ENCODE results near the gene MMP24OS.
"Not testable (repeated sequence)": the region's sequence is repeated elsewhere in the genome, so short reads cannot be mapped to it uniquely, and the experiment has no call there.

The MMP24OS gene

GRCh38 chr20:35277531-35278395 lies at the start of gene MMP24OS:
Gene MMP24OS, minus strand, starts transcription at chr20:35278122. Its CDS starts 193 bp downstream, at chr20:35277929.
- DNase-seq, result peak; percentile 95

GRCh38 chr20:35327074-35327976 lies 49.4 kb upstream of the MMP24OS start:
- peak; percentile 24 for DNase-seq

- DNase-seq, result no peak
Observed at GRCh38 chr20:35326740-35327073, 48.8 kb upstream of the MMP24OS start.

- peak; percentile 38 for DNase-seq
Observed at GRCh38 chr20:35326021-35326739, 48.3 kb upstream of the MMP24OS start.

GRCh38 chr20:35325401-35325800 lies 47.5 kb upstream of the MMP24OS start:
- peak; percentile 31 for DNase-seq

- no peak for DNase-seq
Observed at GRCh38 chr20:35320396-35321126, 42.6 kb upstream of the MMP24OS start.

GRCh38 chr20:35319871-35320197 lies 41.9 kb upstream of the MMP24OS start:
- no peak for DNase-seq

- DNase-seq, result no peak
Observed at GRCh38 chr20:35319192-35319870, 41.4 kb upstream of the MMP24OS start.

- DNase-seq, result no peak
Observed at GRCh38 chr20:35318502-35319157, 40.7 kb upstream of the MMP24OS start.

- DNase-seq, result no peak
Observed at GRCh38 chr20:35317416-35318210, 39.7 kb upstream of the MMP24OS start.

GRCh38 chr20:35316086-35316485 lies 38.2 kb upstream of the MMP24OS start:
- no peak for DNase-seq

- not testable (repeated sequence) for DNase-seq
Observed at GRCh38 chr20:35315632-35316020, 37.7 kb upstream of the MMP24OS start.

- no peak for DNase-seq
Observed at GRCh38 chr20:35314816-35315631, 37.1 kb upstream of the MMP24OS start.

- DNase-seq, result no peak
Observed at GRCh38 chr20:35312318-35312717, 34.4 kb upstream of the MMP24OS start.

- DNase-seq, result no peak
Observed at GRCh38 chr20:35311822-35312221, 33.9 kb upstream of the MMP24OS start.

GRCh38 chr20:35311409-35311808 lies 33.5 kb upstream of the MMP24OS start:
- DNase-seq, result no peak

- DNase-seq, result no peak
Observed at GRCh38 chr20:35307666-35308653, 30.0 kb upstream of the MMP24OS start.

GRCh38 chr20:35306931-35307517 lies 29.1 kb upstream of the MMP24OS start:
- DNase-seq, result peak; percentile 54

Measured in OCI-M1 (cell line).